ENCODE results near the gene SLC12A7. TPM values are rescaled to one million over a fixed set of nuclear protein-coding genes. Genes with fewer than 3 reads are reported as not detected.
A peak's percentile ranks its signal among the peaks of the same experiment; 100 is the strongest.

SLC12A7 gene
- total RNA-seq, 1 experiment from 2014 or later: 30.8 TPM

DNA sequence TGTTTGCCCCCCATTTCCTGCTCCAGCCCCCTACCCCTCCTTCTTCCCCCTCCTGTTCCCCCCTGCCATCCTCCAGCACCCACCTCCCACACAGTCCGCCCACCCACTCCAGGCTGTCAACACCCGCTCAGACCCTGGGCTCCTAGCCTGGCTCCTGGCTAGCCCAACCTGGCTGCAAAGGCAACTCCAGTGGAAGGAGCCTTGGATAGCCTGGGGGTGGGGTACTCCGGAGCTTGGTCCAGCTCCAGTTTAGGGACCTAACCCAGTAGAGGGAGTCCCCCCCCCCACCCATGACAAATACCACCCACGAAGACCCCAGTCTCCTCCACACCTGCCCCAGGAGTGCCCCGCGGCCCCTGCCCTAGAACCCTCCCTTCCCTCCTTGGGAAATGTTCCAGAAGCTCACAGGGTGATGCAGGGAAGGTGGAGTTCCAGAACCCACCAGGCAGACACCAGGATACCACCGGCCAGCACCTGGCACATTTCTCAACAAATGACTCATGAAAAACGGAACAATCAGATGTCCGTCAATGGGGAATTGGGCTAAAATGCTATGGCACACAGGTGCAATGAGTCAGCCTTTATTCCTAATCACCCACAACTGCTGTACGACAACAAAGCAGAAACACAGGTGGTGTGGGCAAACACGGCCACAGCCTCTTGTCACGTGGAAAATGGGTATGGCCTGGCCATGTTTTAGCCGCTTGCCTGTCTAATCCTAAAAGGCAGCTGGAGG lies 901 bp upstream of the SLC12A7 start:
- Histone ChIP-seq H3K79me1 (ENCODE audit: insufficient read depth, low read depth, low read length, poor library complexity, severe bottlenecking) (peaks cover 3% of the 10 kb centered on the region), H4K91ac (ENCODE audit: insufficient read length, low read depth, low read length) (no peak overlapping the region), H3K9me3 (ENCODE audit: control insufficient read depth, low read depth, low read length) (no peaks in the 10 kb centered on the region), H3T11ph (ENCODE audit: low read length) (no peak overlapping the region), H2BK120ac (ENCODE audit: low read depth, low read length, poor library complexity, severe bottlenecking) (no peak overlapping the region), H2BK5ac (ENCODE audit: insufficient read length, low read length) (no peak overlapping the region), H4K20me1 (ENCODE audit: control insufficient read depth, insufficient read depth, insufficient read length) (no peaks in the 10 kb centered on the region), H3K27me3 (ENCODE audit: insufficient read depth, low read length) (no peaks in the 10 kb centered on the region), H2BK20ac (ENCODE audit: low read depth, low read length, poor library complexity, severe bottlenecking) (no peak overlapping the region), H2AFZ (ENCODE audit: low read length) (no peak overlapping the region), H3K27ac (ENCODE audit: insufficient read length, low read depth, low read length) (no peak overlapping the region), H2AK5ac (ENCODE audit: insufficient read length, low read length) (no peak overlapping the region), H3K79me2 (ENCODE audit: insufficient read depth, low read length) (no peaks in the 10 kb centered on the region; the same call in 1 of the 2 replicates), H4K8ac (replicated peaks; ENCODE audit: insufficient read length, low read depth, low read length) (no peak overlapping the region), H3K4me1 (ENCODE audit: insufficient read depth, low read length) (peaks cover 3% of the 10 kb centered on the region; the same call in 1 of the 2 replicates), H3K18ac (ENCODE audit: insufficient read length, low read depth, low read length) (no peak overlapping the region), H3K56ac (ENCODE audit: insufficient read length, low read depth, low read length) (no peak overlapping the region), H3K9ac (ENCODE audit: extremely low read depth, insufficient read length, low read length) (no peak overlapping the region), H2BK12ac (ENCODE audit: insufficient read length, low read depth, low read length) (no peak overlapping the region), H3K4me2 (ENCODE audit: insufficient read depth, insufficient read length, low read length) (no peak overlapping the region), H3K23ac (ENCODE audit: insufficient read length, low read depth, low read length) (no peak overlapping the region), H3K23me2 (ENCODE audit: insufficient read length, low read depth, low read length, poor library complexity, severe bottlenecking) (peaks cover 7% of the 10 kb centered on the region), H3K14ac (ENCODE audit: insufficient read depth, low read length) (no peak overlapping the region), H2BK15ac (ENCODE audit: low read depth, low read length) (no peak overlapping the region), H3K4ac (ENCODE audit: low read depth, low read length) (no peak overlapping the region), H4K5ac (ENCODE audit: insufficient read length, low read depth, low read length) (no peak overlapping the region)
- WGBS (ENCODE audit: extremely low coverage, insufficient read length, low lambda C conversion rate): no CpG with 5 or more reads among the region's 13 CpGs
- no peak for DNase-seq
- H3K27ac Mint-ChIP-seq: no peak overlapping the region; a peak in 1 of 7 replicates
- H3K4me1 Mint-ChIP-seq: peaks cover 17 to 35% of the 10 kb centered on the region in 2 experiments
- TF ChIP-seq, protein P1, sequence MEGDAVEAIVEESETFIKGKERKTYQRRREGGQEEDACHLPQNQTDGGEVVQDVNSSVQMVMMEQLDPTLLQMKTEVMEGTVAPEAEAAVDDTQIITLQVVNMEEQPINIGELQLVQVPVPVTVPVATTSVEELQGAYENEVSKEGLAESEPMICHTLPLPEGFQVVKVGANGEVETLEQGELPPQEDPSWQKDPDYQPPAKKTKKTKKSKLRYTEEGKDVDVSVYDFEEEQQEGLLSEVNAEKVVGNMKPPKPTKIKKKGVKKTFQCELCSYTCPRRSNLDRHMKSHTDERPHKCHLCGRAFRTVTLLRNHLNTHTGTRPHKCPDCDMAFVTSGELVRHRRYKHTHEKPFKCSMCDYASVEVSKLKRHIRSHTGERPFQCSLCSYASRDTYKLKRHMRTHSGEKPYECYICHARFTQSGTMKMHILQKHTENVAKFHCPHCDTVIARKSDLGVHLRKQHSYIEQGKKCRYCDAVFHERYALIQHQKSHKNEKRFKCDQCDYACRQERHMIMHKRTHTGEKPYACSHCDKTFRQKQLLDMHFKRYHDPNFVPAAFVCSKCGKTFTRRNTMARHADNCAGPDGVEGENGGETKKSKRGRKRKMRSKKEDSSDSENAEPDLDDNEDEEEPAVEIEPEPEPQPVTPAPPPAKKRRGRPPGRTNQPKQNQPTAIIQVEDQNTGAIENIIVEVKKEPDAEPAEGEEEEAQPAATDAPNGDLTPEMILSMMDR (conservative IDR thresholded peaks at IDR 0.05): no peak
- H3K36me3 Mint-ChIP-seq (ENCODE audit: insufficient read depth in 1 of 3, low read depth in 3 of 3): peaks cover 0 to 2% (median 0%) of the 10 kb centered on the region in 3 experiments; a peak in 1 of 7 replicates
- H3K4me3 Mint-ChIP-seq: peak overlapping the region; percentile 43 to 54; a peak in 2 of 5 replicates
- H3K27me3 Mint-ChIP-seq (ENCODE audit: low read depth): peaks cover 10% of the 10 kb centered on the region
- H3K9me3 Mint-ChIP-seq: no peaks in the 10 kb centered on the region

Data from H9 (cell line).